Right cardiac atrium (tissue), 5 donors: ENCODE results near the gene GNAI1. TPM values are rescaled to one million over a fixed set of nuclear protein-coding genes. Genes with fewer than 3 reads are reported as not detected.

Source experiments
- ATAC-seq, 2 donors: fragments of 200-7000 bp; cut with Tn5 transposase; one replicate each; pipeline versions ENCODE4 v1.8.0 to v1.9.1; 2020; ENCODE audit warnings: moderate library complexity in 2 of 2, mild to moderate bottlenecking in 1 of 2
- DNase-seq, 3 donors: peaks; one replicate each; pipeline ENCODE4 v3.0.0-alpha.2; 2020
- H3K27ac ChIP-seq: one replicate; pipeline ENCODE4 v1.5.1; 2013; ENCODE audit warnings: mild to moderate bottlenecking, low read length, control low read depth, moderate library complexity
- H3K27me3 ChIP-seq: one replicate; pipeline ENCODE4 v1.6.1; 2013; ENCODE audit not compliant: control insufficient read depth, insufficient read depth
- H3K4me1 ChIP-seq: one replicate; pipeline ENCODE4 v1.6.1; 2013; ENCODE audit warnings: low read length; ENCODE audit not compliant: control insufficient read depth, insufficient read depth
- H3K4me3 ChIP-seq: one replicate; pipeline ENCODE4 v1.5.1; 2013; ENCODE audit warnings: low read length, control low read depth
- H3K9me3 ChIP-seq: one replicate; pipeline ENCODE4 v1.6.1; 2013; ENCODE audit warnings: low read length; ENCODE audit not compliant: control insufficient read depth
- WGBS: extraction: QIAGEN DNeasy Blood & Tissue Kit; methylation state at CpG from one replicate; pipeline ENCODE4 v1.1.7; 2013; 5-methylcytosine and 5-hydroxymethylcytosine counted together
- intact Hi-C, 4 donors: fragments of 100-400 bp; cut with DNase I; formaldehyde crosslinking; loops; one replicate each; pipeline versions ENCODE4 v1.11.0 to v1.14.0; 2022 to 2023
- polyA plus RNA-seq: library from polyadenylated mRNA; stranded (reverse); fragments of 200-250 nt; gene quantifications from one replicate; pipeline ENCODE4 v1.2.3, GENCODE V29; 2013
- total RNA-seq, 4 donors: library from RNA; stranded (reverse); fragmentation: NEBNext Ultra II Directional; extraction: Animal tissue kit (Norgen Biotek cat#: 25700); gene quantifications; one replicate each; pipeline ENCODE4 v1.2.1, GENCODE V29; 2021
- donor health status: healthy with polysubstance abuse.
- donor health status: DM: no; HTN: yes; CAD: no.
- donor health status: DM: no; HTN: no; CAD: no.
- donor health status: DM: no; HTN: yes; CAD: no; lungs with severe emphysema.
- donor health status: DM: yes; HTN: yes; CAD: no.

GNAI1 gene
- total and polyA plus RNA-seq, 5 donors = 7.5 to 10.2 (median 9.0) TPM

GRCh38 chr7:80161466-80161865 is 26.8 kb downstream of the GNAI1 start:
- Histone ChIP-seq H3K9me3 (no peaks in the 10 kb centered on the region), H3K27me3 (no peaks in the 10 kb centered on the region), H3K4me3 (no peak overlapping the region), H3K27ac (no peak overlapping the region), H3K4me1 (no peaks in the 10 kb centered on the region)
- intact Hi-C loops = no loop called here
- ATAC-seq (no peak), DNase-seq (no peak)
- WGBS = 57% methylated on average over 1 of the region's 1 CpG

- Histone ChIP-seq H3K27me3 (no peaks in the 10 kb centered on the region), H3K4me1 (no peaks in the 10 kb centered on the region), H3K27ac (no peak overlapping the region), H3K4me3 (no peak overlapping the region), H3K9me3 (no peaks in the 10 kb centered on the region)
- no peak for DNase-seq
- ATAC-seq = no peak
- intact Hi-C loops = no loop called here
These were observed 30.5 kb downstream of the GNAI1 start for GRCh38 chr7:80165177-80165576.

GRCh38 chr7:80170445-80170844 is 35.8 kb downstream of the GNAI1 start:
- WGBS = 91% methylated on average over 2 of the region's 2 CpGs
- no peak overlapping the region for H3K27ac ChIP-seq
- ATAC-seq = no peak
- intact Hi-C loops = no loop called here
- H3K4me1 ChIP-seq = no peaks in the 10 kb centered on the region
- DNase-seq = no peak
- no peaks in the 10 kb centered on the region for H3K27me3 ChIP-seq
- H3K4me3 ChIP-seq = no peak overlapping the region
- no peaks in the 10 kb centered on the region for H3K9me3 ChIP-seq

- intact Hi-C loops = no loop called here
- no peaks in the 10 kb centered on the region for H3K4me1 ChIP-seq
- 79% methylated on average over 4 of the region's 4 CpGs for WGBS
- H3K9me3 ChIP-seq = no peaks in the 10 kb centered on the region
- ATAC-seq = no peak
- H3K27me3 ChIP-seq = no peaks in the 10 kb centered on the region
- no peak overlapping the region for H3K27ac ChIP-seq
- DNase-seq = no peak
- no peak overlapping the region for H3K4me3 ChIP-seq
These were observed 37.8 kb downstream of the GNAI1 start for GRCh38 chr7:80172387-80172786.

GRCh38 chr7:80175744-80176143 is 41.1 kb downstream of the GNAI1 start:
- 93% methylated on average over 1 of the region's 1 CpG for WGBS
- no peaks in the 10 kb centered on the region for H3K9me3 ChIP-seq
- no peaks in the 10 kb centered on the region for H3K27me3 ChIP-seq
- DNase-seq = no peak
- no peak overlapping the region for H3K27ac ChIP-seq
- no peak for ATAC-seq
- intact Hi-C loops = no loop called here
- peaks cover under 1% of the 10 kb centered on the region for H3K4me1 ChIP-seq
- H3K4me3 ChIP-seq = no peak overlapping the region

GRCh38 chr7:80181411-80181810 is 46.8 kb downstream of the GNAI1 start:
- Histone ChIP-seq H3K27ac (no peak overlapping the region), H3K4me3 (no peak overlapping the region), H3K9me3 (no peaks in the 10 kb centered on the region), H3K27me3 (no peaks in the 10 kb centered on the region), H3K4me1 (peaks cover 1% of the 10 kb centered on the region)
- 91% methylated on average over 4 of the region's 4 CpGs for WGBS
- no peak for DNase-seq
- no peak for ATAC-seq
- intact Hi-C loops = no loop called here

GRCh38 chr7:80182630-80183276 is 48.1 kb downstream of the GNAI1 start:
- Histone ChIP-seq H3K9me3 (no peaks in the 10 kb centered on the region), H3K27ac (no peak overlapping the region), H3K4me1 (peaks cover 3% of the 10 kb centered on the region), H3K27me3 (no peaks in the 10 kb centered on the region), H3K4me3 (no peak overlapping the region)
- DNase-seq (no peak), ATAC-seq (no peak)
- 72% methylated on average over 3 of the region's 3 CpGs for WGBS
- intact Hi-C loops = no loop called here

- DNase-seq = no peak
- no peak for ATAC-seq
- H3K4me1 ChIP-seq = peaks cover 3% of the 10 kb centered on the region
These were observed 48.7 kb downstream of the GNAI1 start for GRCh38 chr7:80183351-80183750.

GRCh38 chr7:80183900-80184685 is 49.5 kb downstream of the GNAI1 start:
- H3K4me3 ChIP-seq = no peak overlapping the region
- DNase-seq (peak in 1 of 3 donors; percentile 49), ATAC-seq (no peak)
- peaks cover 3% of the 10 kb centered on the region for H3K4me1 ChIP-seq
- no peaks in the 10 kb centered on the region for H3K9me3 ChIP-seq
- WGBS = 89% methylated on average over 15 of the region's 15 CpGs
- intact Hi-C loops = no loop called here
- no peaks in the 10 kb centered on the region for H3K27me3 ChIP-seq
- H3K27ac ChIP-seq = no peak overlapping the region

More at GRCh38 chr7:80183351-80183750, 48.7 kb downstream of the GNAI1 start:
- no peak overlapping the region for H3K27ac ChIP-seq
- no peak overlapping the region for H3K4me3 ChIP-seq
- H3K9me3 ChIP-seq = no peaks in the 10 kb centered on the region
- intact Hi-C loops = no loop called here
- no peaks in the 10 kb centered on the region for H3K27me3 ChIP-seq

- DNase-seq (no peak), ATAC-seq (no peak)
- no peak overlapping the region for H3K27ac ChIP-seq
- no peaks in the 10 kb centered on the region for H3K9me3 ChIP-seq
- peaks cover 3% of the 10 kb centered on the region for H3K4me1 ChIP-seq
- no peak overlapping the region for H3K4me3 ChIP-seq
- intact Hi-C loops = no loop called here
- WGBS = 74% methylated on average over 4 of the region's 4 CpGs
- H3K27me3 ChIP-seq = no peaks in the 10 kb centered on the region
These were observed 50.1 kb downstream of the GNAI1 start for GRCh38 chr7:80184693-80185092.

GRCh38 chr7:80185571-80185970 is 50.9 kb downstream of the GNAI1 start:
- DNase-seq = no peak
- 80% methylated on average over 7 of the region's 7 CpGs for WGBS
- H3K4me3 ChIP-seq = no peak overlapping the region
- no peak overlapping the region for H3K27ac ChIP-seq
- ATAC-seq = no peak
- no peaks in the 10 kb centered on the region for H3K9me3 ChIP-seq
- H3K27me3 ChIP-seq = no peaks in the 10 kb centered on the region
- intact Hi-C loops = no loop called here
- H3K4me1 ChIP-seq = peaks cover 3% of the 10 kb centered on the region
